Stomach (tissue), 4 donors: ENCODE measurements around the gene CSRP1.

Experiments
- CTCF ChIP-seq, 7 experiments: fragments of 450-650 bp in 4 of 7; fragments of 200-600 bp in 3 of 7; sonication (generic) in 3 of 7; IDR thresholded peaks; one replicate each; pipeline ENCODE4 v1.5.1; 2016 to 2019; ENCODE audit warnings: antibody characterized with exemption in 7 of 7, control low read depth in 2 of 7, mild to moderate bottlenecking in 1 of 7
- EP300 ChIP-seq: sonication (generic); formaldehyde crosslinking; IDR thresholded peaks from one replicate; pipeline ENCODE4 v1.6.1; 2017; ENCODE audit warnings: antibody characterized with exemption
- POLR2A ChIP-seq, 4 donors: fragments of 450-650 bp; IDR thresholded peaks; one replicate each; pipeline ENCODE4 v1.6.1; 2016; ENCODE audit warnings: antibody characterized with exemption in 4 of 4, control low read depth in 2 of 4, mild to moderate bottlenecking in 1 of 4, moderate library complexity in 1 of 4
- POLR2AphosphoS5 ChIP-seq, 3 donors: sonication (generic); formaldehyde crosslinking; IDR thresholded peaks; one replicate each; pipeline ENCODE4 v1.6.1; 2016; ENCODE audit warnings: antibody characterized with exemption in 3 of 3

- no peak for TF ChIP-seq CTCF (IDR thresholded peaks at IDR 0.05)
- no peak for TF ChIP-seq POLR2A (IDR thresholded peaks at IDR 0.05)
- no peak for TF ChIP-seq EP300
- no peak for TF ChIP-seq POLR2AphosphoS5 (IDR thresholded peaks at IDR 0.05)
Measured at GRCh38 chr1:201531551-201532425, 24.9 kb upstream of the CSRP1 start.
